NCI-H146 treated with DMSO at 0.1 percent for 48 hours (cell line): ENCODE measurements around the gene ARHGAP15.

Source experiments
- DNase-seq: peaks from one replicate; lab custom pipeline; 2025; ENCODE audit not compliant: unreplicated experiment; lab: John Stamatoyannopoulos, UW

The ARHGAP15 gene

DNA sequence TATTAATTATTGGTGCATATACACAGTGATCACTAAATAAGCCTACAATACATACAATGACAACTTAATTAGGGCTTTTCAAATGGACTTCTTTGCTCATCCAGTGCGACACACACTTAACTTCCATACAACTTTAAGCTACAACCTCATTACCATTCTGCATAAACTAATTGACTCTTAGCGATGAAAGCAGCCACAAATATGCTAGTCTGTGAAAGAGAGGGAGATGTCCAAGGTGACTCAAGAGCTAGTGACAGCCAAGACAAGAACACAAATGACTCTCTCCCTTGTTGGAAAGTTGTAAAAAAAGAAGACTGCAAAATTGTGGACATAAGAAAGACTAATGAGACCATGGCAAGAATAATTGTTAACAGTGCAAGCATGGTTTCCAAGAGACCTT is 264.8 kb downstream of the ARHGAP15 start:
- DNase-seq, result no peak

DNA sequence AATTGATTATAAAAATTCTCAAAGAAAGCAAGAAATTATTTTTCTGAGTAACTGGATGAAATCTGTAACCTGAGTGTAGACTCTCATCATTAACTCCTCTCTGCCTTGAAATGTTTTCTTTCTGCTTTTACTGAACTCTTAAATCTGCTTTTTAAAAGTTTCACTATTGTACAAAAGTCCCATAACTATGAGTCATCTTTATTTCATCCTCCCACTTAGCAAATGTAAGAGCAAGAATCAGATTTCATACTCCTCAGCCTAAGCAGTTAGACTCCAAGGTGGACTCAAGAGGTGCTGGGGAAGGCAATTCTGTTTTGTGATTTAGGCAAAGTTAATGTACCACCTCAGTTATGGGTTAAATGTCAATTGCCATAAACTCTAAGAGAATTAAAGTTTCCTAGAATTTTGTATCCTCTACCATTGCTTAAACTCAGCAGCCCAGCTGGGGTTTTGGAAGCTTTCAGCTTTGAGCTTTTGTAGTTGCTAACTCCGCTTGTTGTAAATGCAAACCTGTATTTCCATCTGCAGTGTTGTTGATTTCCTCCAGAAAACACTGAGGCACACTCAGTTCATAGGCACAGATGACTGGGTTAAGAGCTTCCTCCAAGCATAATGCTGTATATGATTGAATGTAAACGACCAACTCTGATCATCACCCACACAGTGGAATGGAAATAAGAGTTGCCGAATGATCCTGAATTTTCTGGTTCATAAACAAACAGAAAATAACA is 268.8 kb downstream of the ARHGAP15 start:
- no peak for DNase-seq

DNA sequence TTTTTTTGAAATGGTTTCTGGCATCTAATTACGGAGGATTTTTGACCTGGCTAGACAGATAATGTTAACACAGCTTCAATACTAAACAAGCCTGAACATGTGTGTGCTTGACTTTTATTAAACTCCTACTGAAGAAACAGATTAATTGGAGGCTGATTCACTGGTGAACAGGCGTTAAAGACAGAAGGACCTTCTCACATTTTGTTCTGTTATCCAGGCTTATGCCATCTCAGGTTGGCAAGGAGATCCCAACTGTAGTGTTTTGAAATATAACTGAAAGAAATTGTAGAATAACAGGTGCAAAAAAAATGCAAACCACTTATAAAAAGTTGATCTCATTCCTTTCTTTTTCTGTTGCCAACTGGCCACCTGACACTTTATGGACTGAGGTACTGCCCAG is 269.6 kb downstream of the ARHGAP15 start:
- DNase-seq, result peak; percentile 23

DNA sequence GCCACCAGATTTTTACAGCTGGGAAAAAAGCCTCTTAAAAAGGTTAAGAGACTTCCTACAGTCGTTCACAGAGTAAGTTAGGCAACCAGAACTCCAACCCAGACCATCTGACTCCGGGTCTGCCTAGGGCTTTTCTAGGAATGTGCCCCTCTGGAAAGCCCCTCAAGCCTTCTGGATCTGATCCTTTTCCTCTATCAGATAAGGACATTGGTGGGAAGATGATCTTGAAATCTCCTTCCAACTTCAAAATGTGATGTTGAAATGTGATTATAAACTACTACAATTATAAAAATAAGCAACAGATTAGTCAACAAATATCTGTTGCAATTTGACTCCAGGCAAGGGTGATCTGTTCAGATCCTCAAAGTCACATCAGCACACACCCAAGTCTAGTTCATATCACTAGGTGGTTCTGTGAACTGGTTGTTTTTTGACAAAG is 270.4 kb downstream of the ARHGAP15 start:
- no peak for DNase-seq

DNA sequence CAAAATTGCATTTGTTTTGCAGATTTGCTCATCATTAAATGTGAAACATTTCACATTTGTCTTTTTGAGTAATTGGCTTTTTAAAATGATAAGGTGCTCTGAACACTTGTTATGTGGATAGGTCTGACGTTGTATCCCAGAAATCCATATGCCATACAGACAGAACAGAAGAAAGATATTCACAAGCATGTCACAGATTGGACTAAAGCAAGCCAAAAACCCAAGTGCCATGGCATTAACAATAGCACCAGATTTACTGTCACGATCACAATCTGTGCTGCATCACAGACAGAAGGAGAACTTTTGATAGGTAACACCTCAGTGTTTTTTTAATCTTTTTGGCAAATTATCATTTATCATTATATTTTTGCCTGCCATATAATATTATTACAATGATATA is 272.6 kb downstream of the ARHGAP15 start:
- no peak for DNase-seq

DNA sequence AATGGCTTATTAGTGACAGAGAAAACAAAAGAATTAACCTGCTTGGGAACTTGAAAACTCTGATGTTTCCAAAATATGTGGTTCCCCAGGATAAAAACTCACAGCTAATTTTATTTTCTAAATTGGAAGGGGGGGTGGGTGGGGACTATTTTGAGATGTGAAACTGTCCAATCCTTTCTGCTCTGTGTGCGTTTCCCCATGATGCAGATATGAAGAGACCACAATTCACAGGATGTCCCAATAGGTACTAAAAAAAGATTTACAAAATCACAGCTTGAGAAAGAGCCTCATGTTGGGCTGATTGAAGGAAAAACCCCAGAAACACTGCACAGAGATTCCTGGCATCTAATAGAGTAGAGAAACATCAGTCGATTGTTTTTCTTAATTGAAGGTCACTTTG is 273.2 kb downstream of the ARHGAP15 start:
- DNase-seq, result no peak

DNA sequence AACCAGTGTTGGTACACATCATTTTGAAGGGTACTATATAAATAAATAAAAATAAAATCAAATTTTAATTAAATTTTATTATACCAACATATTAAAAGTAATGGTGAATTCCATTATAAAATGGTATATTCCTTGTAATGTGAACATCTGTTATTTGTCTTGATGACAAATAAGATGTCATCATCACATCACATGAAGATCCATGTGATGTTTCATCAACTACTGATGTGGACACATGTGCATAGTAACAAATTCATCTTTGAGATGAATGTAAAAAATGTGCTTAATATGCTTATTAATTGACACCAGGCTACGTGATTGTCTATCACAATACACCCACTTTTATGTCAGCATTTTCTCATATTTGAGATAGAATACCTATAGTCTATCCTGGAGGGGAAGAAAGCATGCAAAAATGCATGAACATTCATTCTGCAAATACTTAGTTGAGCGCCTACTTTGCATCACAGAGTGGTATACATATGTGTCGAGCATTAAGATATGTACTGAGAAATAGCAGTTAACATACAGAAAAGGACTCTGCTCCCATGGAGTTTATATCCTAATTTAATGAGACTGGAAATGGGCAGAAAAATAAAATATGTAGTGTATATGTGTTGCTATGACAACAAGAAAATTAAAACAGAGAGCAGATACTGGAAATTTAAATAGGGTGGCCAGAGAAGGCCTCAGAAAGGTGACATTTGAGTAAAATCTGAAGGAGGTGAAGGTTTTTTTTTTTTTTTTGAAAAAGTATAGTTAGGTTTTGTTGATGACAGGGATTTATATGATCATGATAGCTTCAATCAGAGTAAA is 281.1 kb downstream of the ARHGAP15 start:
- DNase-seq, result no peak

DNA sequence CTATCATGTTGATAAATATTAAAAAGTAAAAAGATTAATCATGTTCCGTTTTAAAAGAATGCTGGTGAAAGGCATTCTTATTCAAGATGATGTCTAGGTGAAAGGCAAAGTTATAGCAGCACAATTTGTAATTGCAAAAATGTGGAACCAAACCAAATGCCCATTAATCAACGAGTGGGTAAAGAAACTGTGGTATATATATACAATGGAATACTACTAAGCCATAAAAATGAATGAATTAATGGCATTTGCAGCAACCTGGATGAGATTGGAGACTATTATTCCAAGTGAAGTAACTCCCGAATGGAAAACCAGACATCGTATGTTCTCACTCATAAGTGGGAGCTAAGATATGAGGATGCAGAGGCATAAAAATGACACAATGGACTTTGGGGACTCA is 286.4 kb downstream of the ARHGAP15 start:
- DNase-seq, result no peak

DNA sequence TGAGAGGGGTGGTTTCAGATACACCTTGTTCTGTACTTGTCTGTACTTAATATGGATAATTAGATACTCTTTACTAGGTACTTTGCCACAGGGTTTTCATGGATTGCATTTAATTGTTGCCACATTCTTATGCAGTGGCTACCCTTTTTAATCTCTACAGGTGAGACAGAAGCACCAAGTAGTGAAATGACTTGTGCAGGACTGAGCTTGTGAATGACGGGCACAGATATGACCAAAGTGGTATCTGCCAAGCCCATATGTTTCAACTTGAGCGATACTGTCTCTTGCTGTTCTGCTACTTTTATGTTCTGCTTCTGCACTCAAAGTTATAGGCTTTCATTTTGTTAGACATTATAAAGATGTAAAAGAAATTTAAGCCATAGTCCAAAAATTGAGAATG is 288.2 kb downstream of the ARHGAP15 start:
- DNase-seq, result no peak

DNA sequence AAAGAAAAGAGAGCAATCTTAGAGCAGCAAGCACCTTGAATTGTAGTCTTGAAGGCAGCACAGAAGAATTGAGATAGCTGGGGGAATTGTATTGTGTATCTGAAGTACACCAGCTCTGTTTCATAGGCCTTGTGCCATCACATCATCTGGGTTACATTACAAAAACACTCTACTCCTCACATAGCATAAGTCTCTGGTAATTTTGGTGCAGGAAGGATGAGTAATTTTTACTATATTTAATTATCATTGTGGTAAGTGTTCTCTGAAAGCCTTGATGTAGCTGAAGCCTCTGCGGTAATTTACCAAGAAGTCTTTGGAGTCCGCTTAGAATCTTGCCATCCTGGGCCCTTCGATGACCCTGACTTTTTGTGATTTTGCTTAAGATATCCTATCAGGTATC is 291.1 kb downstream of the ARHGAP15 start:
- no peak for DNase-seq

DNA sequence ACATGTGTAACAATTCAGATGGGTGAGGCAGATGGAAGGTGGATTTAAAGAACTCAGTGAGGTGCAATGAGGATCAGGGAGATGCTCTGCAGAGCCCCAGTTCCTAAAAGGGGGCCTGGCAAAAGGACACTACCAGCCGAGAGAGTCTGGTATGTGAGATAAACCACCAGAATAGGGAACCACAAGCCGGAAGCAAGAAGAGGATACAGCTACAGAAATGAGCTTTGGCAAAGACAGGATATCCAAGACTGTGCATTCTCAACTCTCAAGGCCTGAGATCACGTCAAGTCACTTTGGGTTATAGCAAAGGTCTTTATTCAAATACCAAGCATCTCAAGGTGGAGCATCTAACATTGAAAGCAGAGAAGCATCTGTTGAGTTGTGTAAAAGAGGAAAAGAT is 293.5 kb downstream of the ARHGAP15 start:
- no peak for DNase-seq

DNA sequence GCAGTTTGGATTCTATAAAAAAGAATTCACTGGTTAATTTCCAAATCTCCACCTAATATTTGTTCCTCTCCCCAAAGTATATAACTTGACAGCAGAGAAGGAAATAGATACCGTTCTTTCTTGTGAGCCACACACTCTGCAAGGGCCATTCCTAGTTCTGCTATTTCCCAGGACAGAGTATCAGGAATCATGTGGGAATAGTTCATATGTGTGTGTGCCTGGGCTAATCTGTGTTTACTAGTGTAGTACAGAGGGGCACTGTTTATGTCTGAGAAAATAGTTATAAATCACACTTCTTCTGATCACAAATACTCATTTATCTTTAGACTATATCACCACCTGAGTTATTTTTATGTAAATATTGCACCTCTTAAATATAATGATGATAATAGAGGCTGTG is 296.7 kb downstream of the ARHGAP15 start:
- DNase-seq, result no peak

DNA sequence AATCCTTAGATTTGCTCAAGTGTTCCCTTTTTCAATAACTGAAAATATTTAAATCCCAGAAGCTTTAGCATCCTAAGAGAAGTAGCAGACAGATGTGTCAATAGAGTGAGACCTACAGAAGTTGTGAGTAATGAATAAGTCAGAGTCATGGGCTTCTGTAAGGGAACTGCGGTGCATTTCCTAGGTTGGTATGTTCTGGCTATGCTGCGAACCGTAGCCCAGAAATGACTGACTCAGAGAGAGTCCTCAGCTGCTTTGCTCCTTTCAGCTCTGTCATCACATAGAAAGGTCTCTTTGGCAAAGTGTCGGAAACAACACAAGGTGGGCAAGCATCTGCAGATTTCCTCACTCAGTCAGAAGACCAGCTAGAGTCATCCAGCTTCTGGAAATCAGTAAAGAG is 297.1 kb downstream of the ARHGAP15 start:
- DNase-seq, result no peak

DNA sequence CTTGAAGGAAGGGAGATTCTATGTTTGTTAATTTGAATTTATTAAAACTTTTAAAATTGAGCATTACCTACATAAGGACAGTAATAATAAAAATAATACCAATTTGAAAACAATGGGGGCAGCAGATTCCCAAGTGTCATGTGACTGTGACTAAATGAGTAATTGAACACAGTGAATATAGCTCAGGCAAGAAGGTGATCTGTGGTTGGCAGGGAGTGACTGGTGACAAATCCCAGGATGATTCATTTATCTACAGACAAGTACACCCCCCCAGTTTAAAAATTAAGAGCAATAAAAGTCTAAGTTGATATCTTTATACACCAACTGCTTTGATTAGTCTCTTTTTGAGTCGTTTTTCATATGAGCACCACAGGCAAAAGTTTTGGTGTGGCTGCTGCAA is 299.5 kb downstream of the ARHGAP15 start:
- DNase-seq, result no peak

DNA sequence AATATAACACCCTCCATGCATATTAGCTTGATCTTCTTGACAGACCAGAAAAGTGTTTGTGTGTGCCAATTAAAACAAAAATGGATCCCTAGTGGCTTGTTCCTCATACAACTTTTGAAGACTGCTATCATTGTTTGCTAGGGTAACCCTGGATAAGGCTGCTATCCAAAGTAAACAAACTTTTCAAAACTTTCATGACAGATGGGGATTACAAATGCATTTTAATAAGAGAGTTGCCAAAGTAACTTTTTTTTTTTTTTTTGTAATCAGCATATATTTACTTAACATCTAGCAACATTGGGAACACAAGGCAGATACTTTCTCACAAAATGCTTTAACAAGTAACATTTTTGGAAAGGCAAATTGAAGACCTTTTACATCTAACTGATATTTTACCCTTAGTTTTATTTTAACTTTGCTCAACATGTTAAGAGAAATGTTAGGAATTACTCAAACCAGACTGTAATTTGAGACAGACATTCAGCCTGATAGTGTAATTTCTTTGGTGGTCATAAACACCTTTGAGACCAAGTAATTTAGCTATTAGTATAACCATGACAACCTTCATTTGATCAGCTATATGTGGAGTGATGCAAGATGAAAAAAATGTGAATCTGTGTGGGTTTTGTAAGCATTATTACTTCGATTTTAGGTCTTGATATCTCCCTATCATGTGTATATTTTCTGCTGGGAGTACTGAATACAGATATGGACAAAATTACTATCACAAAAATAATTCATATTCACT is 300.9 kb downstream of the ARHGAP15 start:
- no peak for DNase-seq

DNA sequence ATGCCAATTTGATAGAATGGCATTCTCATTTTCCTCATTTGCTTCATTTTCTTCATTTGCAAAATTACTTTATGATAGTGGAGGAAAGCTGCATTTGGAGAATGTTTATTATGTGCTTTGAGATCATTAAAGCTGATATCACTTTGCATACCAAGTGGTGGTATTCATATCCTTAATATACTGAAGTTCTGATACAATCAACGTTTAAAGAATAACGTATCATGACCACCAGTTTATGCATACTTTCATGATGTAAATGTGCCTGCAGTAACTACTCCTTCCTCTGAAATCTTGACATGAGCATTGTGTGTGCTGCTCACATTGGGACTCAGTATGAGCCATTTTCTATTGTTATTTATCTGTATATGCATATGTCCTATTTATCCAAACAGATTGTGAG is 302.1 kb downstream of the ARHGAP15 start:
- no peak for DNase-seq

DNA sequence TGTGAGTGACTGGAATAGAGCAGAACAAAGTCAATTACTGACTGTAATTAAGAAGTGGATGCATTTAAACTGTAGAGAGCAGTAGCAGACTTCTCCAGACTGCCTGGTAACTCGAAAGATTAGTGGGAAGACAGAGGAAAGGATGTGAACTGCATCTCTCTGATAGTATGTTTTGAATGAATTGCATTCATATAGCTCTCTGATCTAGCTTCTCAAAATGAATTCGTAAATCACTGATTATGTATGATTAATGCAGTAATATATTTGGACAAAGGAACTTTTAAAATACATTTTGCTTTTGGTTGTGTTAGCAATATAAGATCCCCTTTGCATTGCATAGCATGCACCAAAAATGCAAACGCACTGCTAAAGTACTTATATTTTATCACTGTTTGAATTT is 304.0 kb downstream of the ARHGAP15 start:
- no peak for DNase-seq

DNA sequence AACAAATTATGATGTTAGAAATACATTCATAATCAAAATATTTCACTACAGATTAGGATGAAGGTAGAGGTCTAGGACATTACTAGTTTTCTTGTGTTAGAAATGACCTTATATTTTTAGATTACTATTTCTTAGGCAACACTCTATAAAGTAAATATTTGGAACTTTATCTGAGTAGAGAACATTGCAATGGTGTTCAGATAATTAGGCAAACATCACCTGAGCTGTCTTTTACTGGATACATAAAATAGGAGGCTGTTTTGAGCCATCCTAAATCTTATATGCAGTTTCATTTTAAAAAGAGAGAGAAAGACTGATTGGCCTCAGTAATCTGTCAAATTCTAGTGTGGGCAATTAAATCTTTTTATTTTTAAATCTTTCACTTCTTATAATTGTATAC is 304.6 kb downstream of the ARHGAP15 start:
- DNase-seq, result no peak

DNA sequence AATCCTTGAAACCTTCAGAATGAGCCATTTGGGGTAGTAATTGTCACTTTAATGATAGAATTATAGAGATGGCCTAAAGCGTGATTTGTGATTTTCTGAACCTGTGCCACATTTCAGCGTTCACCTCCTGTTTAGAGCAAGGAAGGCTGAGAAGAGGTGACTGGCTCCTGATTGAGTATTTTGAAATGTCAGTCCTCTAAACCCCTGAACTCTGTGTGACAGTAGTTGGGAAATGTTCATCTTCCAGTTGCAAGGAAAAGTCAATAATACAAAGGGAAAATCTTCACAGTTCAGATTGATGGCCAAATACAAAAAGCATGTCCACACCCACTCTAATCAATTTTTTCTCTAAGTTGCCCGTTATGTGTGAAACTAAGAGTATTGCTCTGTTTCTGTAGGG is 305.2 kb downstream of the ARHGAP15 start:
- no peak for DNase-seq

DNA sequence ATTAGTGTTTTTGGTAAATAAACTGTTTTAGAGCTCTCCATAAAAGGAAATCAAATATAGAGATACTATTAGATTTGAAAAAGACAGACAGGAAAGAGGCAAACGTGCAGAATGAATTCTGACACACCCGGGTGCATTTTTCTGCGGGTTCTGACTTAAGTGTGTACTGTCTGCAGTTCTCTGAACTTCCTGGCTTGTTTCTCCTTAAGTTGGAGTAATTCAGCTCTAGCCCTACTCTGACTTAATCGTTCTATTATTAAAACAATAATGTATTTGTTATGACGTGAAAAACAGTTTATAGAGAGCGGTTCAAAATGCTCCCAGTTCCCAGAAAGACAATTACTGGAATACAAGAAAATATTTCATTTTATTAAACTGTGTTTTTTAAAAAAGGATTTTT is 305.9 kb downstream of the ARHGAP15 start:
- no peak for DNase-seq

DNA sequence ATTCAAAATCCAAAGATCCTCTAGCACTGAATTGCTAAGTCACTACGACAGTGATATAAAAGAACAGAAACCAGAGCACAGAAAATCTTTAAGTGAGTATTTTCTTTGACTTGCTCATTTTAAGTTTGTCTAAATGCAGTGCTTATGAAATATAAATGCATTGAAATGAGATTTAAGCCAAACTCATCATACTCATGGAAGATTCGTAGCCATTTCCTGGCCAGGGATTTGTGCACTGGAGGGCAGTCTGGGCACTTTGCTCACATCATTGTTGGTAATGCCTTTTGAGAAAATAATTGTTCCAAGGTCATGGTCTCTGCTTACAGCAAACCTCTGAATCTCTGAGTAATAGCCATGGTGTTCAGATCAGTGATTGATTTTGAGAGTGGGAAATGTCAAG is 307.7 kb downstream of the ARHGAP15 start:
- DNase-seq, result no peak
